RWPE2 (cell line): ENCODE data around the gene SLC37A1.

Experiments used
- ATAC-seq: fragments of 200-7000 bp; cut with Tn5 transposase; 3 replicates; pipeline ENCODE4 v1.9.1; 2021; ENCODE audit warnings: low read depth
- DNase-seq: peaks from one replicate; pipeline ENCODE4 v3.0.0-alpha.2; 2020; ENCODE audit warnings: low spot score
- H3K27ac ChIP-seq: fragments of 450-650 bp; 2 replicates; pipeline ENCODE4 v1.5.1; 2017; ENCODE audit warnings: mild to moderate bottlenecking; ENCODE audit not compliant: poor library complexity, severe bottlenecking
- H3K27me3 ChIP-seq: fragments of 250-450 bp; sonication (Bioruptor Pico); 2 replicates; pipeline ENCODE4 v1.5.1; 2021; ENCODE audit warnings: mild to moderate bottlenecking, moderate library complexity; ENCODE audit not compliant: insufficient read depth, poor library complexity, severe bottlenecking
- H3K36me3 ChIP-seq: fragments of 250-450 bp; sonication (Bioruptor Pico); 2 replicates; pipeline ENCODE4 v1.5.1; 2020; ENCODE audit warnings: low read depth, mild to moderate bottlenecking, moderate library complexity
- H3K4me1 ChIP-seq: fragments of 250-450 bp; sonication (Bioruptor Pico); 2 replicates; pipeline ENCODE4 v1.5.1; 2021; ENCODE audit warnings: mild to moderate bottlenecking, moderate library complexity; ENCODE audit not compliant: insufficient read depth, poor library complexity, severe bottlenecking
- H3K4me3 ChIP-seq: fragments of 250-450 bp; sonication (Bioruptor Pico); 2 replicates; pipeline ENCODE4 v1.5.1; 2021; ENCODE audit warnings: mild to moderate bottlenecking, moderate library complexity; ENCODE audit not compliant: severe bottlenecking
- H3K9me3 ChIP-seq: fragments of 250-450 bp; sonication (Bioruptor Pico); 2 replicates; pipeline ENCODE4 v1.5.1; 2021; ENCODE audit warnings: mild to moderate bottlenecking, moderate library complexity; ENCODE audit not compliant: severe bottlenecking
- TF ChIP-seq, protein P1 (sequence below): fragments of 450-650 bp; IDR thresholded peaks from one replicate; pipeline ENCODE4 v1.5.1; 2017; ENCODE audit warnings: mild to moderate bottlenecking, moderate library complexity; ENCODE audit not compliant: poor library complexity, severe bottlenecking

Gene SLC37A1

DNA sequence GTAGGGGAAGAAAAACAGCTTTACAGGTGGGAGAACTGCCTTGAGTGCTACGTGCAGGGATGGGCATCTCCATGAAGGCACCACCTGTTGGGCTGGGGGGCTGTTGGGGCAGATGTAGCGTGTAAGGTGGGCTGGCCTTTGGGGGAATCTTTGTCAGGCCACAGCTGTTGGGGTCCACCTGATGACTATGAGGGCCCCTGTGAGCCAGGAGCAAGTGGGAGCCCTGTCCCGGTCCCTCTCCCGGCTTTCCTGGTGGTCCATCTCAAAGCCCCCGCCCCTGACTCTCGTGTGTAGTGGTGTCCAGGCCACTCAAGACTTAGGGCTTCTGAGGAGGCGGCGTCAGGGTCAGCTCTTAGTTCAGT is 13.5 kb downstream of the SLC37A1 start:
- Histone ChIP-seq H3K36me3 (0 out of 2 replicates have a peak, but pooled peaks cover 3% of the 10 kb centered on the region), H3K9me3 (no peaks in the 10 kb centered on the region), H3K4me1 (peaks cover 4% of the 10 kb centered on the region), H3K27me3 (no peaks in the 10 kb centered on the region), H3K27ac (no peak overlapping the region), H3K4me3 (no peak overlapping the region)
- TF ChIP-seq, protein P1, sequence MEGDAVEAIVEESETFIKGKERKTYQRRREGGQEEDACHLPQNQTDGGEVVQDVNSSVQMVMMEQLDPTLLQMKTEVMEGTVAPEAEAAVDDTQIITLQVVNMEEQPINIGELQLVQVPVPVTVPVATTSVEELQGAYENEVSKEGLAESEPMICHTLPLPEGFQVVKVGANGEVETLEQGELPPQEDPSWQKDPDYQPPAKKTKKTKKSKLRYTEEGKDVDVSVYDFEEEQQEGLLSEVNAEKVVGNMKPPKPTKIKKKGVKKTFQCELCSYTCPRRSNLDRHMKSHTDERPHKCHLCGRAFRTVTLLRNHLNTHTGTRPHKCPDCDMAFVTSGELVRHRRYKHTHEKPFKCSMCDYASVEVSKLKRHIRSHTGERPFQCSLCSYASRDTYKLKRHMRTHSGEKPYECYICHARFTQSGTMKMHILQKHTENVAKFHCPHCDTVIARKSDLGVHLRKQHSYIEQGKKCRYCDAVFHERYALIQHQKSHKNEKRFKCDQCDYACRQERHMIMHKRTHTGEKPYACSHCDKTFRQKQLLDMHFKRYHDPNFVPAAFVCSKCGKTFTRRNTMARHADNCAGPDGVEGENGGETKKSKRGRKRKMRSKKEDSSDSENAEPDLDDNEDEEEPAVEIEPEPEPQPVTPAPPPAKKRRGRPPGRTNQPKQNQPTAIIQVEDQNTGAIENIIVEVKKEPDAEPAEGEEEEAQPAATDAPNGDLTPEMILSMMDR = no peak
- DNase-seq (no peak), ATAC-seq (no peak)

DNA sequence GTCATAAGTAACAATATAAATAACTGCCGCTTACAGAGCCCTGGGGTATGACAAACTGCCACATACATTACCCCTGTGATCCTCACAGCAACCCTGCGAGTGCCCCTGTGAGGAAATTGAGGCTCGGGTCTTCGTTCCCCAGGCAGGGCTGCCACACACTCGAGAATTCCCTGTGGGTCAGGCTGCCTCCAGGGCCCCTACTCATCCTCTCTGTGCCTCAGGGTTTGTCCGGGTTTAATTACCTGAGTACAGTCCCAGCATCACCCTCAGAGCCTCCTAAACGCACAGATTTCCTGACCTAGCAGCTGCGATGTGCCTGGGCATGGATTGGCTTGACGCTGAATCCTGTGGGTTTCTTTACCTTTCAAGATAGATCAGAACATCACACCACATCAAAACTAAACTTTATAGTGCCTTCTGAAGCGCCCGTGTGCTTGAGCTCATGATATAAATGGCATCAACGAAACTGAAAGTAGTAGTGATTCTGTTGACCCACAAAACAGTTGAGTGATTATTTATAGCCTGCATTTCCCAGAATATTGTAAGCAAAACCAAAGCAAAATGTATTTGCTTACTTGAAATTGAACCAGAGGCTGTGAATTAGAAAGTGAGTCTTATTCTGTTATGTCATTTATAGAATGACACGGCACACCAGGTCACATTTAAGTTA is 14.0 kb downstream of the SLC37A1 start:
- Histone ChIP-seq H3K27me3 (no peaks in the 10 kb centered on the region), H3K36me3 (0 out of 2 replicates have a peak, but pooled peaks cover 3% of the 10 kb centered on the region), H3K27ac (no peak overlapping the region), H3K9me3 (no peaks in the 10 kb centered on the region), H3K4me1 (peaks cover 4% of the 10 kb centered on the region), H3K4me3 (no peak overlapping the region)
- ATAC-seq (no peak), DNase-seq (no peak)
- TF ChIP-seq, protein P1 = no peak

DNA sequence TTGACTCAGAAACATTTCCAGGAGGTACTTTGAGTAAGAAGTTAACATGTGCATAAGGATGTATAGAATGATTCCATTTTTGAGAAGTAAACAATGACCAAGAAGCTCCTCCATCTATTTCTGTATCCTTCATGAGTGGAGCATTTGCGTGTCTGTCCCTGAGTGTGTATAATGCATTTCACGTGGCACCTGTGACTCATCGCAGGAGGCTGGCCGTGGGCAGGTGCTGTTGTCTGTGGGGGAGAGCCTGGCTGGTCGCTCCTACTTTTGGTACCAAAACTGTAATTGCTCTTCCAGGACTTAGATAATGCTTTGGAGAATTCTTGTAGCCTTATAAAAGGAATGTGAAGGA is 16.5 kb downstream of the SLC37A1 start:
- Histone ChIP-seq H3K36me3 (0 out of 2 replicates have a peak, but pooled peaks cover 3% of the 10 kb centered on the region), H3K4me1 (peaks cover 4% of the 10 kb centered on the region), H3K27me3 (no peaks in the 10 kb centered on the region), H3K9me3 (no peaks in the 10 kb centered on the region), H3K4me3 (no peak overlapping the region), H3K27ac (no peak overlapping the region)
- TF ChIP-seq, protein P1 = no peak
- DNase-seq (no peak), ATAC-seq (no peak)

DNA sequence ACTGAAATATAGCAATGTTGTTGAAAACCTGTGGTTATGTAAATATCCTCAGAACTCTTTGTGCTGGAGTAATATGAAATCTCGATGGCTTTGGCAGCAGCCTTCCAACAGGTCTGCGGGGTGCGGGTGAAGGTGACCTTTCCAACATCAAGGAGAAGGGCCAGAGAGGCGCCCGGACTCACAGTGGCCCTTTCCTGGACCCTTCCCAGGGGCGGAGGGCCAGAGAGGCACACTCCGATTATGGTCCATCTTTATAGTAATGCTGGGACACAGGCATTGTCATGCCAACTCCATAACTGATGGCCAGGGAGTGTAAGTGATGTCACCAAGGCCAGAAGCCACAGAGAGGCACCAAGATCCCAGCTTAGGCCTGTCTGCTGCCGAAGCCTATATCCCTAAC is 18.1 kb downstream of the SLC37A1 start:
- Histone ChIP-seq H3K4me1 (peaks cover 4% of the 10 kb centered on the region), H3K36me3 (0 out of 2 replicates have a peak, but pooled peaks cover 3% of the 10 kb centered on the region), H3K4me3 (no peak overlapping the region), H3K9me3 (no peaks in the 10 kb centered on the region), H3K27ac (no peak overlapping the region), H3K27me3 (no peaks in the 10 kb centered on the region)
- TF ChIP-seq, protein P1 = no peak
- no peak for ATAC-seq
- no peak for DNase-seq

DNA sequence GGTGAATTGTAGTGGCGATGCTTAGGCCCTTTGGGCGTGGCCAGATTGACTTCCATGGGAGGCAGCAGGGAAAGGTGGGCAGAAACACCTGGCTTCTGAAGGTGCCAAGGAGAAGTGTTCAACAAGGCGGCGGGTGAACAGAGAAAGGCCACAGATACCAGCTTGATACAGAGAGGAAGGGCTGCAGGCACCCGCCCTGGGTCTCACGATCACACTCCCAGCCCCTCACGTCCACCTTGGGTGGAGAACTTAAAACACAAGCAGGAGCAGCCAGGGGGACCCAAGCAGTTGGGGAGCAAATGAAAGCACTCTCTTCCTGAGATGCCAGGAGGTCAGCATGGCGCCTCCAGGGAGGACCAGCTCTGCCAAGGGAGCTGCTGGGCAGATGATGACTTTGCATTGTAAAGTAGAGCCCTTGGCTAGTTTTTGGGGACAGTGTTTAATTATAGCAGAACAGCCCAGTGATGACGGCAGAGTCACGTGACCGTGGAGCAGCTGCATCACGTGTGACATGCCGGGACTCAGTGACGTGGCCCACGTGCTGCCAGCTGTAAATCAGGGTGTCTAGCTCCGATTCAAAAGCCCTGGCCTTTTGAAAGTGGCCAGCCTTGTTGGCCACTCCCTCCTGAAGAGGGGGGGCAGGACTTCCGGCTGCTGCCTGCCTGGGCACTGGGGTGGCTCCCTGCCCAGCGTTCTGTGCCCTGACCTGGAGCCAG is 19.0 kb downstream of the SLC37A1 start:
- Histone ChIP-seq H3K27me3 (no peaks in the 10 kb centered on the region), H3K27ac (no peak overlapping the region), H3K4me3 (no peak overlapping the region), H3K36me3 (0 out of 2 replicates have a peak, but pooled peaks cover 3% of the 10 kb centered on the region), H3K4me1 (peaks cover 3% of the 10 kb centered on the region), H3K9me3 (no peaks in the 10 kb centered on the region)
- DNase-seq = no peak
- TF ChIP-seq, protein P1 = no peak
- ATAC-seq = no peak
